DOHH2 (cell line): ENCODE data around the gene MRPS26.
A peak's percentile ranks its signal among the peaks of the same experiment; 100 is the strongest.

Experiments used
- H3F3A ChIP-seq: fragments of 200-600 bp; sonication (generic), shearing (Covaris generic); 2 replicates; pipeline ENCODE4 v1.6.0; 2016; ENCODE audit warnings: antibody characterized with exemption, mild to moderate bottlenecking; ENCODE audit not compliant: control insufficient read depth, insufficient read depth
- H3K27ac ChIP-seq: fragments of 200-600 bp; sonication (generic); 2 replicates; pipeline ENCODE4 v1.5.1; 2014; ENCODE audit warnings: low read depth, mild to moderate bottlenecking, low read length, moderate library complexity
- H3K27me3 ChIP-seq: fragments of 200-600 bp; sonication (generic); 2 replicates; pipeline ENCODE4 v1.6.1; 2014; ENCODE audit warnings: mild to moderate bottlenecking, low read length, mixed read lengths; ENCODE audit not compliant: control insufficient read depth
- H3K36me3 ChIP-seq: fragments of 200-600 bp; sonication (generic); 2 replicates; pipeline ENCODE4 v1.6.1; 2014; ENCODE audit warnings: mild to moderate bottlenecking, low read length, moderate library complexity, mixed read lengths; ENCODE audit not compliant: control insufficient read depth
- H3K4me1 ChIP-seq: fragments of 200-600 bp; sonication (generic); 2 replicates; pipeline ENCODE4 v1.6.1; 2014; ENCODE audit warnings: mild to moderate bottlenecking, low read length, mixed read lengths; ENCODE audit not compliant: control insufficient read depth
- H3K4me2 ChIP-seq: fragments of 200-600 bp; sonication (generic); 2 replicates; pipeline ENCODE4 v1.6.0; 2014; ENCODE audit warnings: mild to moderate bottlenecking, low read length, moderate library complexity
- H3K4me3 ChIP-seq: fragments of 200-600 bp; sonication (generic); 2 replicates; pipeline ENCODE4 v1.5.1; 2014; ENCODE audit warnings: mild to moderate bottlenecking, low read length, mixed read lengths
- H3K79me2 ChIP-seq: fragments of 200-600 bp; sonication (generic); 2 replicates; pipeline ENCODE4 v1.6.1; 2014; ENCODE audit warnings: mild to moderate bottlenecking, low read length, mixed read lengths; ENCODE audit not compliant: control insufficient read depth
- H3K9me2 ChIP-seq: fragments of 200-600 bp; sonication (generic); replicated peaks from 2 replicates; pipeline ENCODE4 v1.6.1; 2014; ENCODE audit warnings: mild to moderate bottlenecking, low read length, mixed read lengths; ENCODE audit not compliant: control insufficient read depth
- H3K9me3 ChIP-seq: fragments of 200-600 bp; sonication (generic); 2 replicates; pipeline ENCODE4 v1.6.1; 2014; ENCODE audit warnings: antibody characterized with exemption, low read length, mixed read lengths; ENCODE audit not compliant: control insufficient read depth, insufficient read depth
- H4K20me1 ChIP-seq: fragments of 200-600 bp; sonication (generic); 2 replicates; pipeline ENCODE4 v1.6.0; 2014; ENCODE audit warnings: low read depth, mild to moderate bottlenecking, antibody characterized with exemption, low read length, moderate library complexity; ENCODE audit not compliant: control insufficient read depth, insufficient read depth
- EZH2phosphoT487 ChIP-seq: fragments of 200-600 bp; sonication (generic); IDR thresholded peaks from 2 replicates; pipeline ENCODE4 v1.6.1; 2017; ENCODE audit warnings: borderline replicate concordance, mild to moderate bottlenecking, antibody characterized with exemption, low read length, moderate library complexity, mixed read lengths
- TF ChIP-seq, protein P1 (sequence below): fragments of 200-600 bp; sonication (generic); IDR thresholded peaks from one replicate; pipeline ENCODE4 v1.5.1; 2014; ENCODE audit warnings: antibody characterized with exemption, mild to moderate bottlenecking, low read depth, low read length; ENCODE audit not compliant: poor library complexity, severe bottlenecking

Gene MRPS26

DNA sequence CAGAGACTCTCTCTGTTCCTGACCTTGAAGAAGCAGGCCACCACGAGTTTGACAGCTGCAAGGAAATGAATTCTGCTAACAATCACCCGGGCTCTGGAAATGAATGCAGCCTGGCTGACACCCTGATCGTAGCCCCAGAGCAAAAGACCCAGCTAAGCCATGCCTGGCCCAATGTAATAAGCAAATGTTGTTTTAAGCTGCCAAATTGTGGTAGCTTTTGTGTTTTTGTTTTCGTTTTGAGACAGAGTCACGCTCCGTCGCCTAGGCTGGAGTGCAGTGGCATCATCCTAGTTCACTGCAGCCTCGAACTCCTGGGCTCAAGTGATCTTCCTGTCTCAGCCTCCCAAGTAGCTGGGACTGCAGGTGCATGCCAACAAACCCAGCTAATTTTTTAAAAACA, 22.2 kb downstream of the MRPS26 start:
- H3K4me3 ChIP-seq = no peak overlapping the region
- TF ChIP-seq, protein P1, sequence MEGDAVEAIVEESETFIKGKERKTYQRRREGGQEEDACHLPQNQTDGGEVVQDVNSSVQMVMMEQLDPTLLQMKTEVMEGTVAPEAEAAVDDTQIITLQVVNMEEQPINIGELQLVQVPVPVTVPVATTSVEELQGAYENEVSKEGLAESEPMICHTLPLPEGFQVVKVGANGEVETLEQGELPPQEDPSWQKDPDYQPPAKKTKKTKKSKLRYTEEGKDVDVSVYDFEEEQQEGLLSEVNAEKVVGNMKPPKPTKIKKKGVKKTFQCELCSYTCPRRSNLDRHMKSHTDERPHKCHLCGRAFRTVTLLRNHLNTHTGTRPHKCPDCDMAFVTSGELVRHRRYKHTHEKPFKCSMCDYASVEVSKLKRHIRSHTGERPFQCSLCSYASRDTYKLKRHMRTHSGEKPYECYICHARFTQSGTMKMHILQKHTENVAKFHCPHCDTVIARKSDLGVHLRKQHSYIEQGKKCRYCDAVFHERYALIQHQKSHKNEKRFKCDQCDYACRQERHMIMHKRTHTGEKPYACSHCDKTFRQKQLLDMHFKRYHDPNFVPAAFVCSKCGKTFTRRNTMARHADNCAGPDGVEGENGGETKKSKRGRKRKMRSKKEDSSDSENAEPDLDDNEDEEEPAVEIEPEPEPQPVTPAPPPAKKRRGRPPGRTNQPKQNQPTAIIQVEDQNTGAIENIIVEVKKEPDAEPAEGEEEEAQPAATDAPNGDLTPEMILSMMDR = no peak
- no peak for TF ChIP-seq EZH2phosphoT487
- H3K9me2 ChIP-seq = no peaks in the 10 kb centered on the region
- no peaks in the 10 kb centered on the region for H3F3A ChIP-seq
- H4K20me1 ChIP-seq = no peaks in the 10 kb centered on the region
- no peaks in the 10 kb centered on the region for H3K36me3 ChIP-seq
- H3K4me2 ChIP-seq = 0 out of 2 replicates have a peak overlapping the region, but pooled peaks have one; percentile 4
- H3K4me1 ChIP-seq = peaks cover 6% of the 10 kb centered on the region; the same call in 1 of the 2 replicates
- H3K9me3 ChIP-seq = no peaks in the 10 kb centered on the region
- H3K27ac ChIP-seq = no peak overlapping the region
- peaks cover 14% of the 10 kb centered on the region for H3K27me3 ChIP-seq
- H3K79me2 ChIP-seq = no peaks in the 10 kb centered on the region

DNA sequence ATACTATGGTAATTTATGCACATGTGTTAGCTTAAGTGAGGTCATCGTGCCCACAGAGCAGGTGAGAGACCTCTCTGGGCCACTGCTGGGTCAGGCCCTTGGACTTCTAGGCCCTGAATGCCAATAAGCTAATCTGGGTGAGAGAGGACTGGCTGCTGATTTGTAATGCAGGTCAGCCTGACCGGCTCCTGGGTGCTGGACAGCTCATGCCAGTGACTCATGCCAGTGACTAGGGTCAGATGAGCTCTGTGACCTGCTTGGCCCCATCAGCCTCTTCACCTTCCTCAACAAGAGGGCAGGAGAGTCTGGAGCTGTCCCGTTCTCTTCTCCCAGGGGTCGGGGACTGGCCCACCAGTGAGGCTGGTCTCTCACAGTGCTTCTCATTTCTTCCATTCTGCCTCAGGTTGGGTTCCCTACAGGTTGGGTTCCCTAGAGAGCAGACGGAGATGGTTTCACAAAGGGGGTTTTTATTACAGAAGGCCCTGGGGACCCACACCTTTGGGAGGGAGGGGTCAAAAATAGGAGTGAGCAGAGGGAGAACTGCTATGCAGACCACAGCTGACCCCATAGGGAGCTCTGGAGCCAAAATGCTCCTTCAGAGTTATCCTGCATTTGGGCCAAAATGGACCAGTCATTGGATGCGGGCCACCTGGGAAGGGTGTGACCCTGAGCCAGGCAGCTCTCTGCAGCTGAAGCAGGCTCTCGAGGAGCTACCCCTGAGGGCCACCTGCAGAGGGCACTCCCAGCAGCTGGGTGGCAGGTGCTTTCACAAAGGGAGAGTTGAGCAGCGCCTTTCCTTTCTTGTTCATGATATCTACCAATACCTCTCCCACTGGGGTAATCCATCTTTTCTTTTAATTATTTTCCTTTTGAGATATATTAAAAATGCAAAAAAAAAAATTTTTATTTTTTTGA, 23.4 kb downstream of the MRPS26 start:
- Histone ChIP-seq H3K27me3 (peaks cover 14% of the 10 kb centered on the region), H3K9me3 (no peaks in the 10 kb centered on the region), H3K4me2 (no peak overlapping the region), H3F3A (no peaks in the 10 kb centered on the region), H3K36me3 (no peaks in the 10 kb centered on the region), H3K27ac (no peak overlapping the region), H4K20me1 (no peaks in the 10 kb centered on the region), H3K9me2 (no peaks in the 10 kb centered on the region), H3K4me3 (no peak overlapping the region), H3K79me2 (no peaks in the 10 kb centered on the region), H3K4me1 (peaks cover 6% of the 10 kb centered on the region; the same call in 1 of the 2 replicates)
- TF ChIP-seq EZH2phosphoT487 = no peak
- TF ChIP-seq, protein P1 = peak; percentile 40

DNA sequence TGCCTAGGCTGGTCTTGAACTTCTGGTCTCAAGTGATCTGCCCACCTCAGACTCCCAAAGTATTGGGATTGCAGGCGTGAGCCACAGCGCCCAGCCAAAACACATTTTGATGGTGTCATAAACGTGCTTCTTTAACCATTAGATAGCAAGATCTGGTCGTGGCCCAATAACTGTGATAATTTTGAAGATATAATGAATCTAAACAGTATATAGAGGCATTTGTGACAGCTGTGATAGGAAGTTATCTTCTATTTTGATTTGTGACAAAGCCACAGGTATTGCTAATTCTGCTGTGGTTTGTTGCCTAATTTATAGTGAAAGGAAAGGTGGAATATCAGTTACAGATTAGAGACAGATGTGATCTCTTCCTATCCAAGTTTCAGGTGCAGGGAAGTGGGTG, 24.9 kb downstream of the MRPS26 start:
- H3K4me1 ChIP-seq = peaks cover 6% of the 10 kb centered on the region; the same call in 1 of the 2 replicates
- H3F3A ChIP-seq = no peaks in the 10 kb centered on the region
- no peak for TF ChIP-seq EZH2phosphoT487
- TF ChIP-seq, protein P1 = no peak
- no peaks in the 10 kb centered on the region for H3K9me3 ChIP-seq
- no peaks in the 10 kb centered on the region for H4K20me1 ChIP-seq
- H3K79me2 ChIP-seq = no peaks in the 10 kb centered on the region
- H3K4me3 ChIP-seq = no peak overlapping the region
- H3K9me2 ChIP-seq = no peaks in the 10 kb centered on the region
- peaks cover 4% of the 10 kb centered on the region for H3K27me3 ChIP-seq
- no peak overlapping the region for H3K4me2 ChIP-seq
- H3K27ac ChIP-seq = no peak overlapping the region
- H3K36me3 ChIP-seq = no peaks in the 10 kb centered on the region
